Measurements from ENCODE around the gene CCDC144A.
"Not testable (repeated sequence)": the region's sequence is repeated elsewhere in the genome, so short reads cannot be mapped to it uniquely, and the experiment has no call there.

The CCDC144A gene

DNA sequence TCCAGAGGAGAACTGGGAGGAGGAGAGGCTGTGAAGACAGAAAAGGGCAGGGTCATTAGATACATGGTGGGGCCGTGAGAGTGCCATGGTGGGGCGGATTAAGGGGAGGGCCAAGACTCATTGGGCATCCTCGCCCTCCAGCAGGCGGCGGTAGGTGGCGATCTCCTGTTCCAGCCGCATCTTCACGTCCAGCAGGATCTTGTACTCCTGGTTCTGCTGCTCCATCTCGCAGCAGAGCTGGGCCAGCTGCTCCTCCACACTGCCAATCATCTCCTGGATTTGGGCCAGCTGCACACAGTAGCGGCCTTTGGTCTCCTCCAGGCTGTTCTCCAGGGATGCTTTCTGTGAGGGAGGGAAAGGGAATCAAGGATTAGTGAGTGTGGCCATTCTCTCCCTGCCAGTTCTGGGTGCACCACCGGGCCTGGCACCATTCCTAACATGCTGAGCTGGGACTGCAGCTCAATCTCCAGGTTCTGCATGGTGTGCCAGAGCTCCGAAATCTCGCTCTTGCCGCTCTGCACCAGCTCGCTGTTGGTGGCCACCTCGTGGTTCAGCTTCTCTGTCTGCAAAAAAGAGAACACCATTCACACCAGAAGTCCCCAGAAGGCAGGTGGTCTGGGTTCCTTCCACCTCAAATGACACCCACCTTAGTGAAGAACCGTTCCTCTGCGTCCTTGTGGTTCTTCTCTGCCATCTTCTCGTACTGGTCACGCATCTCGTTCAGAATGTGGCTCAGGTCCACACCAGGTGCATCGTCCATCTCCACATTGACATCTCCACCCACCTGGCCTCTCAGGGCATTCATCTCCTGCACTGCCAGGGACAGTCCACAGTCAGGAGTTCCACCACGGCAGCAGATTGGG lies 129.0 kb downstream of the CCDC144A start:
- DNase-seq (ENCODE audit: low read depth in 2 of 2, low spot score in 1 of 2) = no peak

DNA sequence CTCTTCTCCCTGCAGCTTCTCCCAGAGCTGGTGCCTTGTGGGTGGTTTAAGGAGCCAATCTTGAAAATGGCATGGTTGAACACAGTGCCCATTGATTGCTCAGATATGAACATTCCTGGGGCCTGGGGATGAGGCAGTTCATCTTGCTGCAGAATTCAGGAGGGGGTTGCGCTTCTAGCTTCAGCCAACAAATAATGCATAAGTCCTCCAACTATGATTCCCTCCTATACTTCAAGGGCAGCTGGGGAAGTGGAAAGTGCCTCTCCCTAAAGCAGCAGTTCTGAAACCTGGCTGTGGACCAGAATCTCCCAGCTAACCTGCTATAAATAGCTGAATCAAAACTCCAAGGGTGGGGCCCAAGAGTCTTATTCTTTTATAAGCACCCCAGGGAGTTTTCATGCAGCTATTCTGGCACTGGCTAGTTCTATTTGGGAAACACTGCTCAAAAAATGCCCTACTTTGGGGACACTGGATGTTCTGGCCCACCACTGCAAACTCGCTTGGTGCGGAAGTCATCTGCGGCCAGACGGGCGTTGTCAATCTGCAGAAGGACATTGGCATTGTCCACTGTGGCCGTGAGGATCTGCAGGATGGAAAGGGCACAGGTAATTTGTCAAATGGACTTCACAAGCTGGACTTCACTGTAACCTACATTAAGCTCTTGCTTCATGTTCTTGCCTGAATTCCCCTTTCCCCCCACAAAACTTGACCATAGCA lies 130.3 kb downstream of the CCDC144A start:
- no peak for DNase-seq (ENCODE audit: low read depth in 2 of 2, low spot score in 1 of 2)

DNA sequence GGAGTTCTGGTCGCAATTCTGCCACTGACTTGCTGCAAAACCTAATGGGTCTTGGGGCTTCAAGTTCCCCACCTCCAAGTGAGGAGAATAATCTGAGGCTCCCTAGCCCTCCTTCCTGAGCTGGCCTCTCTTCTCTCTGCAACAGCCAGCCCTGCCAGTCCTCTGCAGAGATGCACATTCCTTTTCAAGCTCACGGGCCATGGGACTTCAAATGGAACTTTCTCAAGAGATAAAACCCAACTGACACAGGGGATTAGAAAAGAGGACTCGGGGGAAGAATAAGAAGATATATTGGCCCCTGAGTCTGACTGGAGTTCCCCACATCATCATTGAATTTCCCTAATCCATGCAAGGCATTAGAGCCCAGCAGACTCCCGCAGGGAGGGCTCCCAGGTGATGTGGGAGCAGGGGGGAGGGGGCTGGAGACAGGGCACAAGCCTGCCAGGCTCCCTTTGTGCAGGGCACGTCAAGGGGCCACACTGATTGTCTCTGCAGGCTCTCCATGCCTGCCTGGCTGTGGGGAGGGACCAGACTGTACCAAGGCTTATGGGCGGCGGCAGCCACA lies 131.0 kb downstream of the CCDC144A start:
- no peak for DNase-seq (ENCODE audit: low read depth in 2 of 2, low spot score in 1 of 2)

DNA sequence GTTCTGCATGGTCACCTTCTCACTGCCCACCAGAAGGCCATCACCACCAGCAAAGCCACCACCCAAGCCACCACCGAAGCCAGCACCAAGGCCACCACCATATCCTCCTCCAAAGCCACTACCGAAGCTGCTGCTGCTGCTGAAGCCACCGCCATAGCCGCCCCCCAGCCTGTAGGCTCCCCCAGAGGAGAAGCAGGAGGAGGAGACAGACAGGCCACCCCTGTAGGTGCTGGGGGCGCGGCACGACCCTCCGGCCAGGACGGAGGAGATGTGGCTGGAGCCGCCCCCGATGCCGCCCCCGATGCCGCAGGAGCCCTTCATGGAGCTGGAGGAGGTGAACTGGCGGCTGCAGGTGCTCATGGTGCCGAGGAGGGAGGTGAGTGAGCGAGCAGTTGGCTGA lies 132.1 kb downstream of the CCDC144A start:
- DNase-seq (ENCODE audit: low read depth in 2 of 2, low spot score in 1 of 2) = not testable (repeated sequence)

DNA sequence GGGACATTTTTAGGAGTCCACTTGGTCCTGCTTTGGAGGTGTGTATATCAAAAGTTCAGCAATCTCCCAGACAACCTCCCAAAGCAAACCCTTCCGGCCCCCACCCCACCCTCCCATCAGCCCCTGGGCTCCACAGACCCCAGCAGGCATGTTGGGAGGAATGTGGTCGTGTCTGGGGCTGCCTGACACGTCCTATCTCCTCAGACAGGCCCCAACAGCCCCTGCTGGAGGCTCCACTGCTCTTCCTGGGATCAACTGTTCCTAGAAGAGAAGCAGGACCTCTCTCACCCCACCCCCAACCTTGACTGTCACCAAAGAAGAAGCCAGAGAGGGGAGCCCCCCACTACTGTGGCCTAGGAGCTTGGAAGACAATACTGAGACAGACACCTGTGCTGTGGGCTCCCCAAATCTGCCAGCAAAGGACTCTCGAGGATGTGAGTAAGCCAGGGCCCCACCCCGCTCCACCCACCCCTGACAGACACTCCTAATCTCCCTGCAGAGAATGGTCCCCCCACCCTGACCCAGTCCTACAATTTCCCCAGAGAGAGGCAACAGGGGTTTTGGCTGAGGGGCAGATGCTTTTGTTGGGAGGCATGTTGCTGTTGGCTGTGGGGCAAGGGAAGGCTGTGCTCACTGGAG lies 133.8 kb downstream of the CCDC144A start:
- not testable (repeated sequence) for DNase-seq (ENCODE audit: low read depth in 2 of 2, low spot score in 1 of 2)
